Heart left ventricle (tissue), 16 donors: Measurements from ENCODE around the gene KRT17. TPM values are rescaled to one million over a fixed set of nuclear protein-coding genes. Genes with fewer than 3 reads are reported as not detected.
"Not testable (repeated sequence)": the region's sequence is repeated elsewhere in the genome, so short reads cannot be mapped to it uniquely, and the experiment has no call there.

Experiments
- ATAC-seq, 4 donors: fragments of 200-7000 bp; cut with Tn5 transposase; one replicate each; pipeline ENCODE4 v1.9.1; 2020 to 2022; ENCODE audit warnings: moderate library complexity in 4 of 4, mild to moderate bottlenecking in 3 of 4, moderate number of reproducible peaks in 1 of 4
- DNase-seq, 5 donors: peaks; one replicate each; pipeline ENCODE4 v3.0.0-alpha.2; 2020
- H3K27ac ChIP-seq, 12 donors: fragments of 200-600 bp; sonication (generic) in 4 of 12; one replicate each; pipeline versions ENCODE4 v1.5.0 to v1.8.0; 2016 to 2022; ENCODE audit warnings: mild to moderate bottlenecking in 2 of 12
- H3K27me3 ChIP-seq, 9 donors: fragments of 200-600 bp; sonication (generic) in 2 of 9; one replicate each; pipeline versions ENCODE4 v1.5.1 to v1.8.0; 2016 to 2022; ENCODE audit warnings: mild to moderate bottlenecking in 3 of 9
- H3K36me3 ChIP-seq, 9 donors: fragments of 200-600 bp; sonication (generic) in 2 of 9; one replicate each; pipeline versions ENCODE4 v1.5.0 to v1.8.0; 2018 to 2022; ENCODE audit warnings: mild to moderate bottlenecking in 2 of 9
- H3K4me1 ChIP-seq, 12 donors: fragments of 200-600 bp; sonication (generic) in 4 of 12; one replicate each; pipeline versions ENCODE4 v1.5.0 to v1.8.0; 2016 to 2022; ENCODE audit warnings: mild to moderate bottlenecking in 3 of 12
- H3K4me3 ChIP-seq, 12 donors: fragments of 200-600 bp; sonication (generic) in 4 of 12; one replicate each; pipeline versions ENCODE4 v1.5.0 to v1.8.0; 2017 to 2022; ENCODE audit warnings: mild to moderate bottlenecking in 9 of 12, moderate library complexity in 4 of 12
- H3K9me3 ChIP-seq, 12 donors: fragments of 200-600 bp; sonication (generic) in 4 of 12; one replicate each; pipeline versions ENCODE4 v1.5.0 to v1.8.0; 2016 to 2022; ENCODE audit warnings: mild to moderate bottlenecking in 1 of 12
- CTCF ChIP-seq, 12 donors: fragments of 200-600 bp; sonication (generic) in 4 of 12; IDR thresholded peaks; one replicate each; pipeline versions ENCODE4 v1.5.0 to v1.8.0; 2018 to 2022; ENCODE audit warnings: antibody characterized with exemption in 12 of 12, mild to moderate bottlenecking in 5 of 12
- POLR2A ChIP-seq, 2 donors: fragments of 450-650 bp; IDR thresholded peaks; one replicate each; pipeline ENCODE4 v1.6.1; 2017; ENCODE audit warnings: antibody characterized with exemption in 2 of 2, mild to moderate bottlenecking in 2 of 2, moderate library complexity in 2 of 2
- WGBS, 4 donors: extraction: QIAGEN DNeasy Blood & Tissue Kit in 2 of 4; methylation state at CpG; one replicate each; pipeline versions ENCODE4 v1.1.5 to v1.1.7; 2013 to 2018; 5-methylcytosine and 5-hydroxymethylcytosine counted together
- intact Hi-C, 10 donors: fragments of 100-400 bp; cut with DNase I; formaldehyde crosslinking; loops; one replicate each; pipeline versions ENCODE4 v1.11.1 to v1.14.2; 2022
- polyA plus RNA-seq, 2 donors: library from polyadenylated mRNA; stranded (reverse); fragments of 200-250 nt; gene quantifications; one replicate each; pipeline ENCODE4 v1.2.3, GENCODE V29; 2013
- total RNA-seq, 9 donors: library from RNA; depleted of rRNA in 2 of 9; stranded (reverse); fragments of >200 nt in 2 of 9; fragmentation: NEBNext Ultra II Directional in 3 of 9; extraction: Animal tissue kit (Norgen Biotek cat#: 25700) in 3 of 9; gene quantifications; one replicate each; pipeline versions ENCODE4 v1.1.0 to v1.2.4, GENCODE V29; 2016 to 2023
- donor health status: ischemic (EF 13 %, LVEDD 7.1; RV severe dilation, severe dysfunction).
- donor health status: healthy with polysubstance abuse.
- donor health status: DM: no; HTN: yes; CAD: no.
- donor health status: DM: no; HTN: no; CAD: no.
- donor health status: ischemic (EF 25% LVEDD 6.9; RV normal size, moderate dysfunction).
- donor health status: ischemic (EF 25% LVEDD 5.7; RV mildly dilated, moderate dysfunction).
- donor health status: healthy.
- donor health status: DM: yes; HTN: yes; CAD: no.
- donor health status: ischemic (EF 35%, LVEDD 5.7; RV mildly dilated, moderate dysfunction).
- donor health status: nonischemic (EF 11% LVEDD 7.7; RV severe dilation, severe dysfunction).
- donor health status: DM: yes; HTN: yes; CAD: no.
- donor health status: PGD.
- donor health status: ischemic (EF 29% LVEDD 5.4; RV normal size, mild dysfunction).
- donor health status: nonischemic (EF 23%, LVEDD 6.1; RV moderate dilation, normal function).

The KRT17 gene
- total and polyA plus RNA-seq, 11 donors: 0.60 TPM; not detected in 10

DNA sequence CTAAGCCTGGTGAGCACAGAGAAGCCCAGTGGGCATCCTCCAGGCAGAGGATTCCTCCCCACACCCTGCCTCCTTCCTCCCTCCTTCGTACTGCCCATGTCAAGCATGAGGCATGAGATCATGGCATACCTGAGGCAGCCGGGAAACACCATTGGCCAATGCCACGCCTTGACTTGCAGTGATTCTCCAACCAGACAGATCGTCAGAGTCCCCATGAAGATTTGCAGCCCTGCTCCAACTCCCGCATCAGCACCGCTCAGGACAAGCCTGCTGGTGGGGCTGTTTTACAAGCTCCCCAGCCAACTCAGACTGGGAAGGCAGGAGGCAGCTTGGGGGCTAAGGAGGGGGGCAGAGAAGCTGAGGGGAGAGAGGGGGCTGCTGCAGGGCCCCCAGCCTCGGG, 8.9 kb downstream of the KRT17 start:
- DNase-seq (no peak), ATAC-seq (no peak)
- intact Hi-C loops: no loop called here
- 28 to 39% (median 33%) methylated on average over 4 to 7 of the region's 7 CpGs for WGBS, 4 donors
- no peak overlapping the region for H3K4me3 ChIP-seq
- no peak overlapping the region for H3K27ac ChIP-seq
- H3K4me1 ChIP-seq: no peaks in the 10 kb centered on the region
- peaks cover 0 to 54% (median 5%) of the 10 kb centered on the region in 9 donors for H3K27me3 ChIP-seq
- H3K36me3 ChIP-seq: no peaks in the 10 kb centered on the region
- no peak for TF ChIP-seq POLR2A (IDR thresholded peaks at IDR 0.05)
- TF ChIP-seq CTCF (IDR thresholded peaks at IDR 0.05): no peak
- H3K9me3 ChIP-seq: no peaks in the 10 kb centered on the region

GRCh38 chr17:41614767-41615166, 9.6 kb downstream of the KRT17 start:
- H3K9me3 ChIP-seq, H3K27ac ChIP-seq, intact Hi-C loops, ATAC-seq, H3K4me3 ChIP-seq, H3K4me1 ChIP-seq, H3K36me3 ChIP-seq: not testable (repeated sequence)
- 40 to 50% (median 42%) methylated on average over 9 of the region's 9 CpGs for WGBS, 4 donors
- peaks cover 0 to 54% (median 5%) of the 10 kb centered on the region in 9 donors for H3K27me3 ChIP-seq
- DNase-seq: peak in 1 of 5 donors; percentile 20

GRCh38 chr17:41614098-41614497, 10.3 kb downstream of the KRT17 start:
- H3K27me3 ChIP-seq: peaks cover 0 to 54% (median 5%) of the 10 kb centered on the region in 9 donors
- DNase-seq (peak in 1 of 5 donors; percentile 28), ATAC-seq (no peak)
- H3K9me3 ChIP-seq: no peaks in the 10 kb centered on the region
- intact Hi-C loops: no loop called here
- WGBS, 4 donors: 88 to 100% (median 89%) methylated on average over 4 to 5 of the region's 5 CpGs
- H3K27ac ChIP-seq: no peak overlapping the region
- no peaks in the 10 kb centered on the region for H3K36me3 ChIP-seq
- no peak overlapping the region for H3K4me3 ChIP-seq
- H3K4me1 ChIP-seq: no peaks in the 10 kb centered on the region
- no peak for TF ChIP-seq CTCF (IDR thresholded peaks at IDR 0.05)
- TF ChIP-seq POLR2A (IDR thresholded peaks at IDR 0.05): no peak

GRCh38 chr17:41613277-41614082, 10.9 kb downstream of the KRT17 start:
- Histone ChIP-seq H3K36me3 (no peaks in the 10 kb centered on the region), H3K4me1 (no peaks in the 10 kb centered on the region), H3K27ac (no peak overlapping the region), H3K27me3 (peaks cover 0 to 54% (median 5%) of the 10 kb centered on the region in 9 donors), H3K4me3 (no peak overlapping the region), H3K9me3 (no peaks in the 10 kb centered on the region)
- DNase-seq (peak in 1 of 5 donors; percentile 15), ATAC-seq (no peak)
- WGBS, 4 donors: 85 to 89% (median 87%) methylated on average over 11 of the region's 11 CpGs
- TF ChIP-seq POLR2A (IDR thresholded peaks at IDR 0.05): no peak
- TF ChIP-seq CTCF (IDR thresholded peaks at IDR 0.05): no peak
- intact Hi-C loops: no loop called here

DNA sequence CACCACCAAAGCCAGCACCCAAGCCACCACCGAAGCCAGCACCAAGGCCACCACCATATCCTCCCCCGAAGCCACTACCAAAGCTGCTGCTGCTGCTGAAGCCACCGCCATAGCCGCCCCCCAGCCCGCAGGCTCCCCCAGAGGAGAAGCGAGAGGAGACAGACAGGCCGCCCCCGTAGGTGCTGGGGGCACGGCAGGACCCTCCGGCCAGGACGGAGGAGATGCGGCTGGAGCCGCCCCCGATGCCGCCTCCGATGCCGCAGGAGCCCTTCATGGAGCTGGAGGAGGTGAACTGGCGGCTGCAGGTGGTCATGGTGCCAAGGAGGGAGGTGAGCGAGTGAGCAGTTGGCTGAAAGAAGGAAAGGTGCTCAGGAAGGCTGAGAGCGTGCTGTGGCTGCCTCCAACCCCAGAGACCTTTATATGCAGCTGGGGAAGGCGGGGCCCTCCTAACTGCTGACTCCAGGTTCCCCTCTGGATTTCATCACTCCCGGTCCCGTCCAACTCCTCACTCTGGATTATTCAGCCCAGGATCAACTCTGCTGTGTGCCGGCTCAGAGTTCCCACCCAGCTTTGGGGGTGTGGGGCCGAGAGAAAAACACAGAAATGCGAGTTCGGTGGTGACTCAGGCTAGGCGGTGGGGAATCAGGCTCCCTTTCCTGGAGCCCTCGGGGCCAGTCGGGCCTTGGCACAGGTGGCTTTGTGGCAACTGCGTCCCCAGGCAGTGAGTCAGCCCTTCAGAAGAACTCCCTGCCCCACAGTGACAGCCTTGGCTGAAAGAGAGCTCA, 11.8 kb downstream of the KRT17 start, which contains the start of gene KRT16:
Gene KRT16, minus strand, starts transcription at position 392 of the 785 bp plus-strand sequence. Its CDS starts 79 bp downstream, at position 313.
- ATAC-seq, H3K4me1 ChIP-seq: not testable (repeated sequence)
- H3K27me3 ChIP-seq: peaks cover 0 to 54% (median 5%) of the 10 kb centered on the region in 9 donors

More for the DNA sequence above, 11.8 kb downstream of the KRT17 start, which contains the start of gene KRT16:
- H3K36me3 ChIP-seq, H3K4me3 ChIP-seq, H3K9me3 ChIP-seq, H3K27ac ChIP-seq, intact Hi-C loops: not testable (repeated sequence)
- WGBS, 4 donors: 53 to 80% (median 77%) methylated on average over 13 to 31 of the region's 31 CpGs
- DNase-seq: peak in 1 of 5 donors; percentile 37
